ENCODE data around the gene INTS6L.
"Not testable (repeated sequence)": the region's sequence is repeated elsewhere in the genome, so short reads cannot be mapped to it uniquely, and the experiment has no call there.

The INTS6L gene

GRCh38 chrX:135595543-135595942 is 75.1 kb downstream of the INTS6L start:
- peaks cover 5 to 12% of the 10 kb centered on the region in 2 donors for H3K27me3 Mint-ChIP-seq
- peaks cover 2 to 4% of the 10 kb centered on the region in 2 donors for H3K9me3 Mint-ChIP-seq
- H3K4me1 Mint-ChIP-seq, result no peaks in the 10 kb centered on the region
- no peak overlapping the region for H3K4me3 Mint-ChIP-seq
- ATAC-seq (replicated peaks) (no peak), DNase-seq (no peak)
- no peak overlapping the region for H3K27ac Mint-ChIP-seq
- no peaks in the 10 kb centered on the region for H3K36me3 Mint-ChIP-seq

GRCh38 chrX:135596495-135596894 is 76.0 kb downstream of the INTS6L start:
- Mint-ChIP-seq H3K4me3 (no peak overlapping the region), H3K27ac (no peak overlapping the region), H3K9me3 (peaks cover 2 to 4% of the 10 kb centered on the region in 2 donors), H3K27me3 (peaks cover 5 to 12% of the 10 kb centered on the region in 2 donors), H3K36me3 (no peaks in the 10 kb centered on the region), H3K4me1 (no peaks in the 10 kb centered on the region)
- peak; percentile 1 for DNase-seq
- ATAC-seq (replicated peaks), result peak; percentile 39 to 64

- H3K4me3 Mint-ChIP-seq, result no peak overlapping the region
- peaks cover 5 to 12% of the 10 kb centered on the region in 2 donors for H3K27me3 Mint-ChIP-seq
- H3K4me1 Mint-ChIP-seq, result no peaks in the 10 kb centered on the region
- no peaks in the 10 kb centered on the region for H3K36me3 Mint-ChIP-seq
- no peak for DNase-seq
- H3K9me3 Mint-ChIP-seq, result no peaks in the 10 kb centered on the region
- no peak overlapping the region for H3K27ac Mint-ChIP-seq
- ATAC-seq (replicated peaks), result no peak
Observed at GRCh38 chrX:135605906-135606305, 85.4 kb downstream of the INTS6L start.

GRCh38 chrX:135624408-135625204 is 104.1 kb downstream of the INTS6L start:
- H3K4me1 Mint-ChIP-seq, H3K27ac Mint-ChIP-seq, H3K9me3 Mint-ChIP-seq, H3K4me3 Mint-ChIP-seq, DNase-seq, H3K27me3 Mint-ChIP-seq, H3K36me3 Mint-ChIP-seq: not testable (repeated sequence)
- peak in 1 of 2 donors; percentile 20 for ATAC-seq (replicated peaks)

GRCh38 chrX:135625995-135626394 is 105.5 kb downstream of the INTS6L start:
- H3K27me3 Mint-ChIP-seq, result peaks cover 0 to 1% of the 10 kb centered on the region in 2 donors
- H3K4me3 Mint-ChIP-seq, result no peak overlapping the region
- H3K4me1 Mint-ChIP-seq, result no peaks in the 10 kb centered on the region
- H3K36me3 Mint-ChIP-seq, result no peaks in the 10 kb centered on the region
- DNase-seq, result no peak
- H3K27ac Mint-ChIP-seq, result no peak overlapping the region
- ATAC-seq (replicated peaks), result no peak
- H3K9me3 Mint-ChIP-seq, result no peaks in the 10 kb centered on the region

- DNase-seq (no peak), ATAC-seq (replicated peaks) (no peak)
- Mint-ChIP-seq H3K27me3 (peaks cover 0 to 4% of the 10 kb centered on the region in 2 donors), H3K4me3 (no peak overlapping the region), H3K9me3 (no peaks in the 10 kb centered on the region), H3K36me3 (no peaks in the 10 kb centered on the region), H3K27ac (no peak overlapping the region), H3K4me1 (peaks cover 0 to 2% of the 10 kb centered on the region in 2 donors)
Observed at GRCh38 chrX:135629342-135629741, 108.9 kb downstream of the INTS6L start.
